Stimulated activated CD4-positive, alpha-beta T cell treated with anti-CD3 and anti-CD28 coated beads, TNF-alpha, amount 100 ng/mL, for 48 hours (primary cell): Measurements from ENCODE around the gene RBM39.

Experiments
- DNase-seq, 3 donors: peaks; one replicate each; pipeline ENCODE4 v3.0.0-alpha.2; 2020; ENCODE audit warnings: low read depth in 3 of 3

RBM39 gene

DNA sequence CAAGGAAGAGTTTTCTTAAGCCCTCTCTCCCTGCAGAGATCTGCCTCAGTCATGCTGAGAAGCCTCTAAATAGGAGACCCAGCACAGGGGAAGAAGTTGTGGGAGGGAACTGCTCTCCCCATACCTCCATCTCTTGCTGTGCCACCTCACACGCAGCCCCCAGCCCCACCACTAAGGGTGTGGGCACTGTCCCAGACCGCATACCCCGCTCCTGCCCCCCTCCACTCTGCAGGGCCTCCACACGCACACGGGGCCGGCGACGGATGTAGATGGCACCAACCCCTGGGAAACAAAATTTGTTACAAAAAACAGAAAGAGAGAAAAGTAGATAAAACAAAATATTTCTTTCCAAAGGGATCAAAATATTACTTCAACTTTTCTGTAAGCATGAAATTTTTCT is 67.1 kb downstream of the RBM39 start:
- no peak for DNase-seq

DNA sequence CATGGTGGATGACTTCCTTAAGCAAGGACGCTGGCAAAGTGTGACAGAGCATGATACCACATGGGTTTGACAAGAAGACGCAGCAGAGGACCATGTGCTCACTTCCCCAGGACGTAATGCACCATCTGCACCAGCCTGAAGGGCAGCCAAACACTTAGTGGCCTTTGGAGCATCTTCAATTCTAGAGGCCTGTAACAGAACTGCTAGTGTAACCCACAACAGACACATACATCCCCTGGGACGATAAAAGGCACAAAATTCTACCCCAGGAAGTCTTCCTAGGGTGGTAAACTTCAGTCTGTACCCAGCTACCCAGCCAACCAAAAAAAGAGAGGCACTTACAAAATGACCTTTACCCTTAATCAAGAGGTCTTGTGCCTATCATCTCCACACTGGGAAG is 68.2 kb downstream of the RBM39 start:
- DNase-seq = no peak

DNA sequence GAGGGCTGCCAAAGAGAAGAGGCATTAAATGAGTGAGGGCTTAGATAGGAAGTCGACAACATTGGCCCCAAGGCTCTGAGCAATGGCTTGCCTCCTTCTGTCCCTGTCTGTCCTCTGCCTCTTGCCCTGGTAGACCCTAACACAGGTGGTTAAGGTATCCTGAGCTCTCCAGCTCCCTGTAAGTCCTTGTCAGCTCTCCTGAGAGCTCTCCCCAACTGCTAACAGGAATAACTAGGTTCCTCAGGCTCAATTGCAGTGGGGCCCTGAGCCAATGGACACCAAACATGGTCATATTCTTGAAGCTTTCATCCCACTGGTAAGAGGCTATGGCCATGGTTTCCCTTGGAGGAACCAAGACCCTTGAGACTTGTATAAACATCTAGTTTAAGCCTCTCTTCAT is 72.4 kb downstream of the RBM39 start:
- no peak for DNase-seq

DNA sequence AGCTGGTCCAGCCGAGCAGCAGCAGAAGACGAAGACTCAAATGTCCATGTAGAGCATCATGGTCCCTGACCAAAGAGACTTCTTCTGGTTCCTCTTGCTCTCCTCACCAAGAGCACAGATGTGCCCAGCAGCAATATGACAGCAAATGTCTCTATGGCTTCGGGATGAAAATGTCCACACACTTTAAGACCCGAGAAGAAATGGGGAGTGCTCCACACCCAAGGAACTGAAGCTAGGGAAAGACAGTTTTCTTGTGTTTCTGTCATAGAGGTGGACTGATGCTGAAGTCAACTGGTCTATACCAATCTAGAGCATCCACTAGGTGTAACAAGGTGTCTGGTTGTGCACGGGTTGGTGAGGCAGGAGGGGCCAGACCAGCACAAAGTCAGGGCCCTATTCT is 72.8 kb downstream of the RBM39 start:
- no peak for DNase-seq

DNA sequence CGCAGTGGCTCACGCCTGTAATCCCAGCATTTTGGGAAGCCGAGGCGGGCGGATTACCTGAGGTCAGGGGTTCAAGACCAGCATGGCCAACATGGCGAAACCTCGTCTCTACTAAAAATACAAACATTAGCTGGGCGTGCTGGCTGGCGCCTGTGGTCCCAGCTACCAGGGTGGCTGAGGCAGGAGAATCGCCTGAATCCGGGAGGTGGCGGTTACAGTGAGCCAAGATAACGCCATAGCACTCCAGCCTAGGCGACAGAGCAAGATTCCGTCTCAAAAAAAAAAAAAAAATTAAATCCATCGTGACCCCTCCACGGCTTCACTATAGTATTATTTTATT is 76.1 kb downstream of the RBM39 start:
- no peak for DNase-seq

DNA sequence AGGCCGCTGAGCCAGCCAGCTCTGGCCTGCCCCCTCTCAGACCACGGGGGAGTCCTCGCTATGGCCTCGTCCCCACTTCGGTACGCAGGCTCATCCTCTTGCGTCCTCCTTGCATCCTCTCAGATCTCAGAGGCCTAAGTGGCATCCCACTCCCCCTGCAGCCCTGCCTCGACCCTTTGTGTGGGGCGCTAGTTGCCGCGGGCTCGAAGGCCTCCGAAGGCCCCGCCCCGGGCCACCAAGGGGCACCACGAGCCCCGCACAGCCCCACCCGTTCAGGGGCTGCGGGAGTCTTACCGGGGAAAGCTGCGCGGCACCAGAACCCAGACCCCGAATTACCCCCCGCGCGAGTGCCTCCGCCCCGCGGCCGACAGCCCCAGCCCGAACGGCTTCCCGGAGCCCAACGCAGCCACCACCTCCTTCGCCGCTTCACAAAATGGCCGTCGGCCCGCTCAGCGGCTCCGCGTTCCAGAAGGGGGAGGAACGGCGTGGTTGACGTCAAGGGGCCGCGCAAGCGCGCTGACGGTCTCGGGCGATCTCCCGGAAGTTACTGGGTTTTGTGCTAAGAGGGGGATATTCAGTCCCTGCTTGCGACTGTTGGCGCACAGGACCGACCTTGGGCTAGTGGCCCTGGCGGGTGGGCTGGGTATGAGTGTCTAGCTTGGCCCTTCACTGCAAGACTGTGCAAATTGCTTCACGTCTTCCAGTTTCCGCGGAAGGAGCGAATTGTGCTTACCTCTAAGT is 77.4 kb downstream of the RBM39 start, which contains the start of the genes CPNE1 and RBM12:
CPNE1 (minus strand) TSS at position 435 of the 741 bp plus-strand sequence. CDS start 31,977 bp downstream, outside the sequence.
RBM12 (minus strand) TSS at position 435 of the 741 bp plus-strand sequence. CDS start 9,578 bp downstream, outside the sequence.
- peak; percentile 88 to 90 (median 89) for DNase-seq

DNA sequence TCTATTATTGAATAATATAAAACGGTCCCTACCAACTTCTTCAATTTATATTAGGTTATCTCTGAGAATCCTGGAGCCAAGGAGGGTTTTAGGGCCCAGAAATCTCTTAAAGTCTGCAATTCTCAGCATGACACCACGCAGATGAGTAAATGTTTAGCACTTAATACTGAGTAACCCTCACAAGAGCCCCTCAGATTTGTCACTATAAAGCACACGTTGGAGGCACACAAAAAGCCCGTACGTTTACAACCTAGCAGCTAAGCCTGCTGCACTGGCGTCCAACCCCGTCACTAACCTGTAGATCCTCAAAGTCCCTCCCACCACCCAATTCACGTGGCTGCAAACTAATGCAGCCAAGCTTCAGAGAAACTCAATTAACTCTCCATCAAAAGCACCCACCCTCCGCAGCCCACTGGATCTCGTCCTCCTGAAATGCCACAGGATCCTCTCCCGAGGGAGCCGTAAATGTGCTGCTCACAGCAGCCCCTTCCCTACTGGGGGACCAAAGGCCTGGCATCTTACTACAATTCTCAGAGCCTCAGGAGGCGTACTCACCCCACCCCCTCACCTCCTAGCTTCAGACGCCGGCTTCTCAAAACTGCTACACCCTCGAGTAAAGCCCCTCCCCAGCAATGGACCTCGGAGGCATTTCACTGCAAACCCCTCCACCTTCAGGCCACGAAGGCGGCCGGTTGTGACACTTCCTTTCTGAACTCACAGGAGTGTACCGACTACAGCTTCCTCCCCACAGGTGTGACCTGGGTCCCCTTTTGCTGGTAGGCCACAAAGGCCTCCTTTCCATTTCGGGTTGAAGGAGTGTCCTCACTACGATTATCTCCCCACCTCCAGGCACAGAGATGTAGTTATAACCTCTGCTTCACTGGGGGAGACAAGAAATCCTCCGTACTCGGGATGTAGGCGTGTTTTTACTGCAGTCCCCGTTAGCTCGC is 78.3 kb downstream of the RBM39 start:
- DNase-seq = peak; percentile 26 to 47 (median 42)

DNA sequence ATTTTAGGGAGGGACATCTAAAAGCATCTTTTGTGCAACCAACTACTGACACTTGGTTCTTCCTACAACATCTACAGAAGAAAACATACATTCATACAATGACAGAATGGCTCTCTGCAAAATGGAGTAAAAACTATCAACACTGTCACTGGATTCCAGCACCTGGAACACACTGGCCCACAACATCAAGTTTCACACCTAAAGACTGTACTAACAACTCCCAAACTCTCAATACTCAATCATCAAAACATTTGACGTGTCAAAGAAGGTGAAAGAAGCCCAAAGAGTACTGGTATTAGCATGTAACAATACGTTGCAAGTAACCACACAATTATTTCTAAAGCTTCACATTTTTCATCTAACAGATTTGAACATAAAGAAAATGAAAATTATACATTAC is 79.5 kb downstream of the RBM39 start:
- DNase-seq = no peak

DNA sequence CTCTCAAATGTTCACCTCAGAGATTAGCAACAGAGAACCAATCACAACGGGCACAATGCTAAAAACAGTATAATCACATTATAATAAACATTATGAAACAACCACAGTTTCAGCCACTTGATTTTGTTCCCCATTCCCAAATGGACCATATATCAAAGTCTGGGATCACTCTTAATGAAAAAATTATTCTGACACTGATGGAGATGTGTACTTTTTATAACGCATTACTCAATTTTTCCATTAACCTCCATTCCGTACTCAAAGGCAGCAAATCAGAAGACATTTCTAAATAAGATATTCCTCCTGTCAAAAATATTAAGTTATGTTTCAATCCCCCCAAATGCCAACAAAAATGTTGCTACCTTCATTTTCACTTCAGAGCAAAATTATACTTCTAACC is 80.2 kb downstream of the RBM39 start:
- DNase-seq = no peak

DNA sequence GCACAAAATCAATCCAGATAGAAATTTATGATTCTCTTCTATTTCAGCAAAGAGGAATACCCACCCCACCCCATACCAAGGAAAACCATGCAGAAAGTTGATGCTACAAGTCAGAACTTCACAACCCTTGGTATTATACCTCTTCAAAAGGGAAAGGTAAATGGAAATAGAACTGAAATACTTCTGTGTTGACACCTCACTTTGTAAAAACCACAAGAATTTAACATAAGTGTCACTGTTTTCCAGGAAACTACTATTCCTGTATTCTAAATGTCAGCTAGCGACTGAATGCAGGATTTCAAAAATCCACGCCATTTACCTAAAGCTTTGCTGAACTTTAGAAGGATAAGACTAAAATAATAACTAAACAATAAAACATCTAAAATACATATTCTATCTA is 81.0 kb downstream of the RBM39 start:
- no peak for DNase-seq

DNA sequence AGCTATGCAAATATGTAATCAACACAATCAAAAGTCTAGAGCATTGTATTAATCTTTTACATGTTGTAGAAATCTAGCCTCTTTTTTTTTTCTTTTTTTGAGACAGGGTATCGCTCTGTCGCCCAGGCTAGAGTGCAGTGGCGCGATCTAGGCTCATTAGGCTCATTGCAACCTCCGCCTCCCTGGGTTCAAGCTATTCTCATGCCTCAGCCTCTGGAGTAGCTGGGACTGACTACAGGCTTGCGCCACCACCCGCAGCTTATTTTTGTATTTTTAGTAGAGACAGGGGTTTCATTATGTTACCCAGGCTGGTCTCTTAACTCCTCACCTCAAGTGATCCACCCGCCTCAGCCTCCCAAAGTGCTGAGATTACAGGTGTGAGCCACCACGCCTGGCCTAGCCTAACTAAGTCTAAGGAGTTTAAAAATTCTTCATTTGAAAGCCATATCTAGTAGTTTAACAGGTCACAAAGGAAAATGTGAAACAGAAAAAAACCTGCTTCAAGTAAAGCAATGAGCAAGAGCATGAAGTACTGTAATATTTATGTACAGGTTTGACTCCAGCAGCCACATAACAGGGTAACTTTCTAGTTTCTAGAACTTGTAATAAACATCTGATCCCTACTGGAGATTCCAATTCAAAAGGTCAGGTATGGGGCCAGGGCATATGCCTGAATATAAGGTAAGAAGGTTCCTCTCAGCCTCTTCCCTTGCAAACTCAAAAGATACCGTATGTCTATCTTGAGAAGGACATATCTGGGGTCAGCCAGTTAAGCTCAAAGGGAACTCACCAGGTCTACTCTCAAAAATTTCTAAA is 81.7 kb downstream of the RBM39 start:
- DNase-seq = peak; percentile 6 to 50 (median 19)

DNA sequence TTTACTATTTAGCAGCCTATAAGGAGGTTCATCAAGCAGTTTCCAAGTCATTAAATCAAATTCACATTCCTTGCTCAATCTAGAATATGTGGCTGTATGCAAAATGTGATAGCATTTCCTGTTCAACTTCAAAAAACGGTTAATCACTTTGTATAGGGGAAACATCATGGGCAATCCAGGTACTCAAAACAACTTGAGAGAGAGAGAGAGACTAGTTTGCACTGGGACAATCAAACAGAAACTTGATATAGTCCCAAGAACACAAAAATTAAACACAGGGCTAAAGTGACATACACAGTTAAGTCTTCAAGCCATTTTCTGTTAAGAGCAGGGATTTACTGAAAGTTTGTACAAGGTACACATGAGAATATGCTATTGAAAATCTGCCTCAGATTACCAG is 84.8 kb downstream of the RBM39 start:
- DNase-seq = no peak

DNA sequence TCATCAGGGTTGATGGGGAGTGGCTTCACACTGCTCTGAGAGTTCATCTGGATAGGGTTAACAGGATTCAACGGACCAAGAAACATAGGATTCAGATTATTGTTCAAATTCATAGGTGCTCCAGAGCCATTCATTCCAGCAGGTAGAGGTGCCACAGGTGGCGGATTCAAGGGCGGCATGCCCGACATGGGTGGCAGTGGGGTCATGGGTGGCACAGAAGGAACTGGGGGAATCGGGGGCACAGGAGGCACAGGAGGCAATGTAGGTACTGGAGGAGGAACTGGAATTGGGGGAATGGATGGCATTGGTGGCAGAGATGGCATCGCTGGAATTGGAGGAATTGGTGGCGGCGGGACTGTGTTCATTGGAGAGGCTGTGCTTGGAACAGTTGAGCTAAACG is 87.6 kb downstream of the RBM39 start:
- no peak for DNase-seq

DNA sequence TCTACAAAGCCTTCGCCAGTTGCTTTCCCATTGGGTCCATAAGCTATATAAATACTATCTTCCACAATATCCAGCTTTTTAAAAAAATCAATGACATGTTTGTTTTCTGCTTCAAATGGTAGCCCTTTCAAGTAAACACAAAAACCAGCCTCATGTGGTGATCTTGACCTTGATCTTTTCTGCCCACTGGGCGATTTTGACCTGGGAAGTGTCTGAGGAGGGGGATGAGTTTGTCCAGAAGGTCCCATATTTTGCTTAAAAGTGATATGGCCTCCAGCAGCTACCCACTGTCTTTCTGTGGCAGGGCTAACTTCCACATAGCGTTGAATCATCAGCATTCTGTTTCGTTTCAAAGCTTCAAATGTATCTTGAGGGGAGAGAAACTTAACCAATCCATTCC is 88.2 kb downstream of the RBM39 start:
- no peak for DNase-seq
